HL-60 (cell line): ENCODE data around the gene LYPD5.
"Not testable (repeated sequence)": the region's sequence is repeated elsewhere in the genome, so short reads cannot be mapped to it uniquely, and the experiment has no call there.

Experiments
- DNase-seq, 2 experiments: peaks; one replicate each; pipeline ENCODE4 v3.0.0-alpha.2; 2010 to 2020; ENCODE audit warnings: low read depth in 1 of 2, low spot score in 1 of 2
- H3K27ac ChIP-seq: fragments of 250-450 bp; sonication (Bioruptor Pico); replicated peaks from 2 replicates; pipeline ENCODE4 v1.5.1; 2020; ENCODE audit warnings: mild to moderate bottlenecking, moderate library complexity
- H3K27me3 ChIP-seq: fragments of 250-450 bp; sonication (Bioruptor Pico); 2 replicates; pipeline ENCODE4 v1.5.1; 2021; ENCODE audit warnings: mild to moderate bottlenecking, moderate library complexity; ENCODE audit not compliant: insufficient read depth, poor library complexity, severe bottlenecking
- H3K4me3 ChIP-seq: replicated peaks from 2 replicates; pipeline ENCODE4 v1.5.1; 2011; ENCODE audit warnings: mild to moderate bottlenecking, control low read depth, low read length; ENCODE audit not compliant: insufficient read depth
- GABPA ChIP-seq: IDR thresholded peaks from 2 replicates; pipeline ENCODE4 v1.6.1; 2012; ENCODE audit warnings: low read depth
- POLR2AphosphoS5 ChIP-seq: IDR thresholded peaks from 2 replicates; pipeline ENCODE4 v1.6.1; 2012; ENCODE audit warnings: low read depth
- REST ChIP-seq: IDR thresholded peaks from 2 replicates; pipeline ENCODE4 v1.6.1; 2012; ENCODE audit warnings: low read depth; ENCODE audit not compliant: insufficient replicate concordance
- SPI1 ChIP-seq: IDR thresholded peaks from 2 replicates; pipeline ENCODE4 v1.6.1; 2012; ENCODE audit warnings: low read depth, mild to moderate bottlenecking, borderline replicate concordance
- TF ChIP-seq, protein P1 (sequence below): IDR thresholded peaks from one replicate; pipeline ENCODE4 v1.5.1; 2011; ENCODE audit warnings: low read length, control low read depth, inconsistent platforms; ENCODE audit not compliant: insufficient read depth

Gene LYPD5

GRCh38 chr19:43809762-43810696 lies 7.8 kb upstream of the LYPD5 start:
- TF ChIP-seq, protein P1, sequence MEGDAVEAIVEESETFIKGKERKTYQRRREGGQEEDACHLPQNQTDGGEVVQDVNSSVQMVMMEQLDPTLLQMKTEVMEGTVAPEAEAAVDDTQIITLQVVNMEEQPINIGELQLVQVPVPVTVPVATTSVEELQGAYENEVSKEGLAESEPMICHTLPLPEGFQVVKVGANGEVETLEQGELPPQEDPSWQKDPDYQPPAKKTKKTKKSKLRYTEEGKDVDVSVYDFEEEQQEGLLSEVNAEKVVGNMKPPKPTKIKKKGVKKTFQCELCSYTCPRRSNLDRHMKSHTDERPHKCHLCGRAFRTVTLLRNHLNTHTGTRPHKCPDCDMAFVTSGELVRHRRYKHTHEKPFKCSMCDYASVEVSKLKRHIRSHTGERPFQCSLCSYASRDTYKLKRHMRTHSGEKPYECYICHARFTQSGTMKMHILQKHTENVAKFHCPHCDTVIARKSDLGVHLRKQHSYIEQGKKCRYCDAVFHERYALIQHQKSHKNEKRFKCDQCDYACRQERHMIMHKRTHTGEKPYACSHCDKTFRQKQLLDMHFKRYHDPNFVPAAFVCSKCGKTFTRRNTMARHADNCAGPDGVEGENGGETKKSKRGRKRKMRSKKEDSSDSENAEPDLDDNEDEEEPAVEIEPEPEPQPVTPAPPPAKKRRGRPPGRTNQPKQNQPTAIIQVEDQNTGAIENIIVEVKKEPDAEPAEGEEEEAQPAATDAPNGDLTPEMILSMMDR = peak; percentile 41
- TF ChIP-seq SPI1 = no peak
- Histone ChIP-seq H3K4me3 (no peak overlapping the region), H3K27me3 (no peaks in the 10 kb centered on the region), H3K27ac (no peak overlapping the region)
- peak; percentile 22 to 50 for DNase-seq

DNA sequence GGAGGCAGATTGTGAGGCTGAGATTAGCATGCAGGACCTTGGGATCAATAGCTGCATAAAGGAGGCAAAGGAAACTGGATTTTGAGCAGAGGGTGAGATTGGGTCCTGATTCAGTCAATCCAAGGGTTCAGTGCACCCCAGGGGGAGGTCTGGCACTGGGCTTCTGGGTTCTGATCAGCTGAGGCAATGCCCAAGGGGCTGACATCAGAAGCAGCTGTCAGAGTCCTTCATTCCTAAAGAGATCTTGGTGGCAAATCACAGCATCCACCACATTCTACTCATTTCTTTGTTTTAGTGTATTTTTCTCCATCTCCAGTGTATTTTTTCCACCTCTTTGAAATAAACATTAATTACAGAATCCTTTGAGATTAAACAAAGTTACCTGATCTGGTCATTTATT lies 5.4 kb upstream of the LYPD5 start:
- Histone ChIP-seq H3K27me3 (no peaks in the 10 kb centered on the region), H3K27ac (no peak overlapping the region), H3K4me3 (no peak overlapping the region)
- DNase-seq = no peak
- TF ChIP-seq SPI1 (no peak), POLR2AphosphoS5 (no peak)

- TF ChIP-seq GABPA (no peak), REST (no peak), POLR2AphosphoS5 (no peak), SPI1 (no peak)
- TF ChIP-seq, protein P1 = no peak
- H3K4me3 ChIP-seq = no peak overlapping the region
- H3K27me3 ChIP-seq = no peaks in the 10 kb centered on the region
- DNase-seq = no peak
- H3K27ac ChIP-seq = no peak overlapping the region
These were observed 4.6 kb upstream of the LYPD5 start for GRCh38 chr19:43806848-43807247.

DNA sequence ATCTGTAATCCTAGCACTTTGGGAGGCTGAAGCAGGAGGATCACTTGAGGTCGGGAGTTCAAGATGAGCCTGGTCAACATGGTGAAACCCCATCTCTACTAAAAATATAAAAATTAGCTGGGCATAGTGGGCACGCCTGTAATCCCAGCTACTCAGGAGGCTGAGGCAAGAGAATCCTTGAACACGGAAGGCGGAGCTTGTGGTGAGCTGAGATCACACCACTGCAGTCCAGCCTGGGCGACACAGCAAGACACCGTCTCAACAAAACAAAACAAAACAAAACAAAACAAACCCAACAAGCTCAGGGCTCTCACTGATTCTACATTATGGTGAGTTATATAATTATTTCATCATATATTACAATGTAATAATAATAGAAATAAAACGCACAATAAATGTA lies 4.2 kb upstream of the LYPD5 start:
- DNase-seq, H3K27me3 ChIP-seq, H3K4me3 ChIP-seq, H3K27ac ChIP-seq: not testable (repeated sequence)

GRCh38 chr19:43804432-43804831 lies 2.2 kb upstream of the LYPD5 start:
- TF ChIP-seq, protein P1 = no peak
- TF ChIP-seq GABPA = no peak
- TF ChIP-seq SPI1 = no peak
- no peak overlapping the region for H3K4me3 ChIP-seq
- H3K27ac ChIP-seq = no peak overlapping the region
- no peaks in the 10 kb centered on the region for H3K27me3 ChIP-seq
- no peak for DNase-seq
